GM18909 (cell line): Measurements from ENCODE around the gene NDUFAF3.

Source experiments
- ATAC-seq: cut with Tn5 transposase; IDR thresholded peaks from one replicate; pipeline ENCODE4 v1.9.1; 2021; ENCODE audit warnings: mild to moderate bottlenecking; ENCODE audit not compliant: unreplicated experiment, poor library complexity

NDUFAF3 gene

DNA sequence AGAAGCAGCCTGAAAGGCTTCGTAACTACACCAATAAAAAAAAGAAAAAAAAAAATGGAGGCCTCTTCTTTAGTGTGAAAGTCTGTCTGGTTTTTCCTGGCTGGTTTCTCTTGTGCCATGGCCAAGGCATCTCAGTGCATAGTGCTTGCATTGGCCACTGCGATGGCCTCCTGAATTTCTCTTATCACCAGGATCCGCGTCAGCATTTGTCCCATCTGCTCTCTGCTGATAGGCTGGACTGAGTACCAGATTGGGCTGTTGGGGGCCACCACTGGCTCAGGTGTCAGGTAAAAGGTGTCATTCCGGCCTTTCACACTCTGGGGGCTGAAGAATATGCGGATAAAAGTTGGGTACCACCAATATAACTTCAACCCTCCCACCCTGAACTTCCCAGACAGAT is 8.4 kb downstream of the NDUFAF3 start:
- ATAC-seq, result no peak

- no peak for ATAC-seq
Measured at GRCh38 chr3:49032646-49033304, 10.9 kb downstream of the NDUFAF3 start.

GRCh38 chr3:49034650-49035049 is 12.7 kb downstream of the NDUFAF3 start:
- no peak for ATAC-seq

DNA sequence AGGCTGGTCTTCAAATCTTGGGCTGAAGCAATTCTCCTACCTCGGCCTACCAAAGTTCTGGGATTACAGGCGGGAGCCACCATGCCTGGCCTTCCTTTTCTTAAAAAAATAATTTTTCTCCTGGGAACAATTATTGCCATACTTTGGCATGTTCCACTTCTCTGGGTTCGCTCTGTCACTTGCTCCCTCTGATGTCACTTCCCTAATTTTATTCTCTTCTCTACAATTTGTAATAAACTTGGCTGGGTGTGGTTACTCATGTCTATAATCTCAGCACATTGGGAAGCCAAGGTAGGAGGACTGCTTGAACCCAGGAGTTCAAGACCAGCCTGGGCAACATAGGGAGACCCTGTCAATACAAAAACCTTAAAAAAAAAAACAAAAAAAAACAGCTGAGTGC is 13.4 kb downstream of the NDUFAF3 start:
- ATAC-seq, result no peak

GRCh38 chr3:49053543-49053942 is 31.6 kb downstream of the NDUFAF3 start:
- no peak for ATAC-seq

DNA sequence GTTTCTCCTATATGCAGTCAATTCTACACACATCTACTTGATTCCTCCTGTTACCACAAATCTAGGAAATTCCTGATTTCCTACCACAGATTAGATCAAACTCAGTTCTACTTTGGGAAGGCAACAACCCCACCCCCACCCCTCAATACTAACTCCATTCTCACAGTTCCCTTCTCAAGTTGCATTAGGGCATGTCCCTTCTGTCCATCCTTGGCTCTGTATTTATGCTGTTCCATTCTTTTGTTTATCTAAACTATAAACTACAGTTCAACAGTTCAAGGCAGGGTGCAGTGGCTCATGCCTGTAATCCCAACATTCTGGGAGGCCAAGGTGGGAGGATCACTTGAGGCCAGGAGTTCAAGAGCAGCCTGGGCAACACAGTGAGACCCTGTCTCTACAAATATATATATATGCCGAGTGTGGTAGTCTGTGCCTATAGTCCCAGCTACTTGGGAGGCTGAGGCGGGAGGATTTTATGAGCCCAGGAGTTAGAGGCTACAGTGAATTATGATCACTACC is 32.5 kb downstream of the NDUFAF3 start:
- no peak for ATAC-seq

DNA sequence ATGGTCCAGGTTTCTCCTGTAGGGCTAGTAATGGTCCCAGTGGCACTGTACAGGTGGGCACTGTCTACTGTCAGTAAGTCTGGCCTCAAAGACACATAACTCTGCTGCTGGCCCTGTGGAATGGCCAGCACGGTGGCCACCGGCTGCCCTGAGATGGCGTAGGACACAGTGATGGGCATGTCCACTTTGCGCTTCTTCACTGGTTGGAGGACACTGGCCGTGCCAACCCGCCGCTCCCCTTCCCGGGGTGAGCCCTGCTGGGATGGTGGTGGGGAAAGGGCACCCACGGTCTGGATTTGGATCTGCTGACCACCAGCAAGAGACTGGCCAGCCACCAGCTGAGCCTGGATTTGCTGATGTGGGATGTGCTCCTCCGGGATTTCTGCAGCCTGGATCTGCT is 35.3 kb downstream of the NDUFAF3 start:
- no peak for ATAC-seq

DNA sequence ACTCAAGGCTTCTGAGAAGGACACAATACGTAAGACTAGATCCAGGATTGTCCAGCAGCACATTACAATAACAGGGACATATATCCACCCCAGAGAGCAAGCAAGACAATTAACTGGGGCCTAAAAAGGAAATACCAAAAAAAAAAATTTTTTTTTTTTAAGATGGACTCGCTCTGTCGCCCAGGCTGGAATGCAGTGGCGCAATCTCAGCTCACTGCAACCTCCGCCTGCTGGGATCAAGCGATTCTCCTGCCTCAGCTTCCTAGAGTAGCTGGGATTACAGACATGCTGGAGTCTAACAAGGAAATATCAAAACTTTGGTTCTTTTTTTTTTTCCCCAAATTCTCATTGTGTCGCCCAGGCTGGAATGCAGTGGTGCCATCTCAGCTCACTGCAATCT is 36.1 kb downstream of the NDUFAF3 start:
- ATAC-seq, result no peak
